Stimulated activated effector memory CD8-positive, alpha-beta T cell treated with anti-CD3 and anti-CD28 coated beads, Interleukin-12 subunit alpha, Interleukin-12 subunit beta, amount 100 ng/mL, for 72 hours (primary cell): ENCODE measurements around the gene CSDE1.
A peak's percentile ranks its signal among the peaks of the same experiment; 100 is the strongest.
"Not testable (repeated sequence)": the region's sequence is repeated elsewhere in the genome, so short reads cannot be mapped to it uniquely, and the experiment has no call there.

Experiments
- ATAC-seq: fragments of 150-1000 bp; cut with Tn5 transposase; 2 replicates; pipeline ENCODE4 v1.10.0; 2021
- DNase-seq, 2 donors: peaks; one replicate each; pipeline ENCODE4 v3.0.0; 2021 to 2022; ENCODE audit warnings: low spot score in 2 of 2
- H3K27ac Mint-ChIP-seq: one replicate; pipeline ENCODE4 v1.8.0; 2022; ENCODE audit warnings: mild to moderate bottlenecking, mixed read lengths
- H3K36me3 Mint-ChIP-seq: one replicate; pipeline ENCODE4 v1.8.0; 2022; ENCODE audit warnings: mild to moderate bottlenecking, mixed read lengths
- H3K4me1 Mint-ChIP-seq: one replicate; pipeline ENCODE4 v1.8.0; 2022; ENCODE audit warnings: mixed read lengths
- H3K4me3 Mint-ChIP-seq: one replicate; pipeline ENCODE4 v1.8.0; 2022; ENCODE audit warnings: mild to moderate bottlenecking, mixed read lengths
- H3K9me3 Mint-ChIP-seq: one replicate; pipeline ENCODE4 v1.8.0; 2022; ENCODE audit warnings: mixed read lengths

Gene CSDE1

DNA sequence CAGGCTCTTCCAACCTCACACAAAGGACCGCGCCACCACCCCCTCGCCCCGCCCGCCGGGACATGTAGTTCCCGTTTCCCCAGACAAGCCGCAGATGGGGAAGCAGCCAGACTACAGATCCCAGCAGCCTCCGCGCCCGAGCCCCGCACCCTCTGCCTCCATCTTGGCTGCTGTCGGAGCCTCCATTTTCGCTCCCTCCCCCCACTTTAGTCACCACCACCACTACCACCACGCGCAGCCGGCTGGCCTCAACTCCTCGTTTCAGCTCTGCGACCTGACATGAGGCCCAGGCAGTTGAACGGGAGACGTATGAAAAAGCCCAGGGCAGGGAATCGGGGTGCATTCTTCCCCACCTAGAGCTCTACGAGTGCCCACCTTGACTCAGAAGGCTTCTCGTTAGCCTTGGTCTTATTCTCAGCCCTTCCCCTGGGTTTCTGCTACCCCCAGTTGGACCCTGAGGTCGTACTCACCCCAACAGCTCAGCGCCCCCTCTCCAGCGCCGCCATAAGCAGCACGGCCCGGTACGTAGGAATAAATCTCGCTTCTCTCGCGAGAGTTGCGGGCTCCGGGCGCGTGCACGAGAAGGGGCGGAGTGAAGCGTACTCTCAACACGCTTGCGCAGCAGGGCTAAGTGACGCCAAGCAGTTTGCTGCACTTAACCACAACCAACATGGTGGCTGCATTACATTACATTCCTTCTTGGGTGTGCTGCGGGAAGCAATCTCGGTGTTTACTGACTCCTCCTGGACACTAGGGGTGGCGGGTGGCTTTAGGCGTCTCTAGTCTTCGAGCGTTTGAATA lies at the start of gene CSDE1:
Gene CSDE1, minus strand, starts transcription at position 530 of the 801 bp plus-strand sequence. CDS start 18,094 bp downstream, outside the sequence.
- peak within 1 kb of the TSS; percentile 100 for H3K27ac Mint-ChIP-seq
- peaks cover 3% of the 10 kb centered on the region for H3K9me3 Mint-ChIP-seq
- peak; percentile 86 for ATAC-seq
- H3K4me3 Mint-ChIP-seq: peak within 1 kb of the TSS; percentile 98
- DNase-seq: peak; percentile 94 to 98
- H3K4me1 Mint-ChIP-seq: peaks cover 50% of the 10 kb centered on the region
- H3K36me3 Mint-ChIP-seq: peaks cover 50% of the 10 kb centered on the region

DNA sequence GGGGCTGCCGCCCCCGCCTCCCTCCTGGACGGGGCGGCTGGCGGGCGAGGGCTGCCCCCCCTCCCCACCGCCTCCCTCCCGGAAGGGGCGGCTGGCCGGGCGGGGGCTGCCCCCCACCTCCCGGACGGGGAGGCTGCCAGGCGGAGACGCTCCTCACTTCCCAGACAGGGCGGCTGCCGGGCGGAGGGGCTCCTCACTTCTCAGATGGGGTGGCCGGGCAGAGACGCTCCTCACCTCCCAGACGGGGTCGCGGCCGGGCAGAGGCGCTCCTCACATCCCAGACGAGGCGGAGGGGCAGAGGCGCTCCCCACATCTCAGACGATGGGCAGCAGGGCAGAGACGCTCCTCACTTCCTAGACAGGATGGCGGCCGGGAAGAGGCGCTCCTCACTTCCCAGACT lies 46.7 kb upstream of the CSDE1 start:
- not testable (repeated sequence) for H3K4me3 Mint-ChIP-seq, ATAC-seq, H3K36me3 Mint-ChIP-seq, H3K9me3 Mint-ChIP-seq, H3K27ac Mint-ChIP-seq, DNase-seq, H3K4me1 Mint-ChIP-seq

DNA sequence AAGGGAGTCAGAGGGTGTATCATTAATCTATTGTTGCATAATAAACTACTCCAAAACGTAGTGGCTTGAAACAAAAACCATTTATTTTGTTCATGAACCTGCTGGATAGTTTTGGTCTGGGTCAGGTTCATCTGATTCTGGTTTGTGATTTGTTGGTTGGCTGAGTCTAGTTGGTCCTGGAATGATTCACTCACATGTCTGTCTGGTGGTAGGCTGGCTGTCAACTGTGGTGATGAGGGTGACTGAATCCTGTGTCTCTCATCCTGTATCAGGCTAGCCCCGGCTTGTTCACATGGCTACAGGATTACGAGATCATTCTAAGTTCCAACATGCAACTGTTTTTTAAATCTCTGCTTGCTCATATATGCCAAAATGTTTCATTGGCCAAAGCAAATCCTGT lies 45.2 kb upstream of the CSDE1 start:
- Mint-ChIP-seq H3K9me3 (no peaks in the 10 kb centered on the region), H3K4me3 (no peak overlapping the region), H3K36me3 (no peaks in the 10 kb centered on the region), H3K27ac (no peak overlapping the region), H3K4me1 (no peaks in the 10 kb centered on the region)
- DNase-seq (no peak), ATAC-seq (peak; percentile 83)

DNA sequence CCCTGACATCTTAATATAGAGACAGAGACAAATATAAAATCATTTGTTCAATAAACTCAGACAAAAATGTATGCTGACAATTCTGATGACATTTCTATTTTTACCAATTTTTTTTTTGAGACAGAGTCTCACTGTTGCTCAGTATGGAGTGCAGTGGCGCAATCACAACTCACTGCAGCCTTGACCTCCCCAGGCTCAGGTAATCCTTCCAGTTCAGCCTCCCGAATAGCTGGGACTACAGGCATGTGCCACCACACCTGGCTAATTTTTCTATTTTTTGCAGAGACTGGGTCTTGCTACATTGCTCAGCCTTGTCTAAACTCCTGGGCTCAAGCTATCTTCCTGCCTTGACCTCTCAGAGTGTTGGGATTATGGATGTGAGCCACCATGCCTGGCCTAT lies 36.3 kb upstream of the CSDE1 start:
- Mint-ChIP-seq H3K4me3 (no peak overlapping the region), H3K36me3 (no peaks in the 10 kb centered on the region), H3K9me3 (no peaks in the 10 kb centered on the region), H3K27ac (no peak overlapping the region), H3K4me1 (no peaks in the 10 kb centered on the region)
- DNase-seq (no peak), ATAC-seq (no peak)

DNA sequence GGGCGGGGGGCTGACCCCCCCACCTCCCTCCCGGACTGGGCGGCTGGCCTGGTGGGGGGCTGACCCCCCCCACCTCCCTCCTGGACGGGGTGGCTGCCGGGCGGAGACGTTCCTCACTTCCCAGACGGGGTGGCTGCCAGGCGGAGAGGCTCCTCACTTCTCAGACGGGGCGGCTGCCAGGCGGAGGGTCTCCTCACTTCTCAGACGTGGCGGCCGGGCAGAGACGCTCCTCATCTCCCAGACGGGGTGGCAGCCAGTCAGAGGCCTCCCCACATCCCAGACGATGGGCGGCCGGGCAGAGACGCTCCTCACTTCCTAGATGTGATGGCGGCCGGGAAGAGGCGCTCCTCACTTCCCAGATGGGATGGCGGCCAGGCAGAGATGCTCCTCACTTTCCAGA lies 32.8 kb upstream of the CSDE1 start:
- ATAC-seq, H3K4me3 Mint-ChIP-seq, H3K4me1 Mint-ChIP-seq, H3K9me3 Mint-ChIP-seq, H3K27ac Mint-ChIP-seq, H3K36me3 Mint-ChIP-seq, DNase-seq: not testable (repeated sequence)

DNA sequence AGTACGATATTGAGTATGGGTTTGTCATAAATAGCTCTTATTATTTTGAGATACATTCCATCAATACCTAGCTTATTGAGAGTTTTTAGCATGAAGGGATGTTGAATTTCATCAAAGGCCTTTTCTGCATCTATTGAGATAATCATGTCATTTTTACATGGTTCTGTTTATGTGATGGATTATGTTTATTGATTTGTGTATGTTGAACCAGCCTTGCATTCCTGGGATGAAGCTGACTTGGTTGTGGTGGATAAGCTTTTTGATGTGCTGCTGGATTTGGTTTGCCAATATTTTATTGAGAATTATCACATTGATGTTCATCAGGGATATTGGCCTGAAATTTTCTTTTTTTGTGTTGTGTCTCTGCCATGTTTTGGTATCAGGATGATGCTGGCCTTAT lies 28.7 kb upstream of the CSDE1 start:
- not testable (repeated sequence) for DNase-seq, H3K4me3 Mint-ChIP-seq, H3K4me1 Mint-ChIP-seq, H3K27ac Mint-ChIP-seq, H3K36me3 Mint-ChIP-seq, H3K9me3 Mint-ChIP-seq, ATAC-seq

DNA sequence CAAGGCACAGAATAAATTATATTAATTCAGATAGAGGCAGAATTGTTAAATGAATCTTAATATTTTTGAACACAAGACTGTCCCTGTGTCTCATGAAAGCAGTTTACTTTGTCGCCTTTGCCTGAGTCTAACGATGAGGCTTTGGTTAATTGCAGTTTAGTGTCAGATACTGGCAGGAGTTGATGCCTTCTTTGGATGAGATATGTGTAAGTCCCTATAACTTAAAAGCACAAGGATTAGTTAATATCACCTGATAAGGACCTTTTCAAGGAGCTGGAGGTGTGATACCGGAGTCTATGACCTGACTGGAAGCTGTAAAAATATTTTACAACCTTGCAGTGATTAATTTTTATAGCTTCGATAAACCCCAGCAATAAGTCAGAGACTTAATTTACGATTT lies 24.7 kb upstream of the CSDE1 start:
- DNase-seq: no peak
- H3K4me3 Mint-ChIP-seq: no peak overlapping the region
- peaks cover 12% of the 10 kb centered on the region for H3K4me1 Mint-ChIP-seq
- ATAC-seq: no peak
- peaks cover 36% of the 10 kb centered on the region for H3K36me3 Mint-ChIP-seq
- H3K9me3 Mint-ChIP-seq: peaks cover 7% of the 10 kb centered on the region
- no peak overlapping the region for H3K27ac Mint-ChIP-seq

DNA sequence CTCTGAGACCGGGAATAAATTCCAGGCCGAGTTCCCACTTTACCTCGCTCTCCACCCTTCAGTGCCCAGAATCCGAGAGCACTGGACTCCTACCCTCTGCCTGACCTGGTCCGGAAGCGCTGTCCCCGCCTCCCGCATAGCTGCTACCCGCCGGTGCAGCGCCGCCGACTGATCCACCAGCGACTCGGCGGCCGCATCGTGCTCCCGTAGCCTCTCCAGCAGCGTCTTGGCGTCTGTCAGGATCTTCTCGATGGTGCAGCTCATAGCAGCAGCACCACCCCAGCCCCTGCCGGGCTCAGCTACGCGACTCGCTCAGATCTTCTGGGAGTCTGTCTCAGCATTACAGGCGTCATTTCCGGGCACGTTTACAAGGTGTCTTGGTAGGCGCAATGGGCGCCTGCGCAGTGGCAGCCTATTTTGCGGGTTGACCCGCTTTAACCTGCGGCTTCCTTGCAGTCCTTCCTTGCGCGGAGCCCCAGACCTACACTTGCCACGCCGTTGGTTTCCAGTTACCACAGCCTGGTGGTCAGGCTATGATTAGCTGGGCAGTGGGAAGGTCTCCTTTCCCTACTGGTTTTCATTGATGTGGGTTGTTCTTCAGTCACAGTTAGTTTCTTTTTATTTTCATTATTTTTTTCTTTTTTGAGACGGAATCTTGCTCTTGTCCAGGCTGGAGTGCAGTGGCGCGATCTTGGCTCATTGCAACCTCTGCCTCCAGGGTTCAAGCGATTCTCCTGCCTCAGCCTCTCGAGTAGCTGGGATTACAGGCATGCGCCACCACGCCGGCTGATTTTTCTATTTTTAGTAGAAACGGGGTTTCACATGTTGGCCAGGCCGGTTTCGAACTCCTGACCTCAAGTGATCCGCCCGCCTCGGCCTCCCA lies 22.8 kb upstream of the CSDE1 start, which contains the start of gene SIKE1:
Gene SIKE1, minus strand, starts transcription at position 342 of the 883 bp plus-strand sequence. Its CDS starts 78 bp downstream, at position 264.
- Mint-ChIP-seq H3K4me1 (peaks cover 12% of the 10 kb centered on the region), H3K4me3 (peak within 1 kb of the TSS; percentile 100), H3K36me3 (peaks cover 55% of the 10 kb centered on the region), H3K9me3 (no peaks in the 10 kb centered on the region), H3K27ac (peak within 1 kb of the TSS; percentile 99)
- ATAC-seq: peak; percentile 99
- DNase-seq: peak; percentile 78 to 96

DNA sequence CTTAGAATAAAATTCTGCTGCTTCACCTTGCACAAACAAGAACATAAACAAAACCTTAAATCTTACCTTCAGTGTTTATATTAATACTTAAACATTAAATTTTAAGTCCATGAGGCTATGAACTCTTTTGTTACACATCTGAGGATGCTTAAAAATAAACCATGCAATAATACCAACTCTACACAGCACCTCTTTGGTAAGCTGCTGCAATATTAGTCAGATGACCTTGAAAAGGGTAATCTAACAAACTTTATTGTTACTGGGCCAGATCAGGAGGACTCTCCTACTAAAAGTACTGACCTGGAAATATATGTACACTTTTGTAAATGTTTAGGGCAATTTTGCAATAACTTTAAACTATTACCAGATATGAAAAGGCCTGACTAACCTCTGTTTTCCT lies 21.9 kb upstream of the CSDE1 start:
- Mint-ChIP-seq H3K36me3 (peaks cover 64% of the 10 kb centered on the region), H3K9me3 (no peaks in the 10 kb centered on the region), H3K4me1 (peaks cover 12% of the 10 kb centered on the region), H3K27ac (peak overlapping the region; percentile 99), H3K4me3 (peak overlapping the region; percentile 100)
- ATAC-seq (no peak), DNase-seq (no peak)

DNA sequence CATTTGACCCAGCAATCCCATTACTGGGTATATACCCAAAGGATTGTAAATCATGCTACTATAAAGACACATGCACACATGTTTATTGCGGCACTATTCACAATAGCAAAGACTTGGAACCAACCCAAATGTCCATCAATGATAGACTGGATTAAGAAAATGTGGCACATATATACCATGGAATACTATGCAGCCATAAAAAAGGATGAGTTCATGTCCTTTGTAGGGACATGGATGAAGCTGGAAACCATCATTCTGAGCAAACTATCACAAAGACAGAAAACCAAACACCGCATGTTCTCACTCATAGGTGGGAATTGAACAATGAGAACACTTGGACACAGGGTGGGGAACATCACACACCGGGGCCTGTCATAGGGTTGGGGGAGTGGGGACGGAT lies 18.9 kb upstream of the CSDE1 start:
- H3K27ac Mint-ChIP-seq, H3K9me3 Mint-ChIP-seq, ATAC-seq, H3K4me3 Mint-ChIP-seq, DNase-seq: not testable (repeated sequence)
- peaks cover 12% of the 10 kb centered on the region for H3K4me1 Mint-ChIP-seq
- H3K36me3 Mint-ChIP-seq: peaks cover 94% of the 10 kb centered on the region

DNA sequence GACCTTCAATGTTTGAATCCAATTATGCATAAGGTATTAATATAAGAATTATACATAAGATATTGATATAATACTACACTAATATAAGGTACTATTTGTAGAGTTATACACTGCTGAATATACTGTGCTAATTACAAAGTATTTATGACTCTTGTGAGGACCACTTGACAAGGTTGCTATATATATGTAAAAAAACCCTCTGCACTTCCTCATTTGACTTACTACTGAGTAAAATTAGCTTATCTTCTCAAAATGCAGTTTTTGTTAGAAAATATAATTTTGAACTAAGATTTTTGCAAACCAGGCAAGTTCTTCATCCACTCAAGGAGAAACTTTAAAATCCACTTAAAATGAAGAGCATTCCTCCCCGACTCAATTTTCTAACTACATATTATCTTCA lies 14.2 kb upstream of the CSDE1 start:
- no peak for DNase-seq
- no peaks in the 10 kb centered on the region for H3K4me1 Mint-ChIP-seq
- H3K9me3 Mint-ChIP-seq: no peaks in the 10 kb centered on the region
- no peak overlapping the region for H3K27ac Mint-ChIP-seq
- ATAC-seq: no peak
- no peak overlapping the region for H3K4me3 Mint-ChIP-seq
- peaks cover 84% of the 10 kb centered on the region for H3K36me3 Mint-ChIP-seq

DNA sequence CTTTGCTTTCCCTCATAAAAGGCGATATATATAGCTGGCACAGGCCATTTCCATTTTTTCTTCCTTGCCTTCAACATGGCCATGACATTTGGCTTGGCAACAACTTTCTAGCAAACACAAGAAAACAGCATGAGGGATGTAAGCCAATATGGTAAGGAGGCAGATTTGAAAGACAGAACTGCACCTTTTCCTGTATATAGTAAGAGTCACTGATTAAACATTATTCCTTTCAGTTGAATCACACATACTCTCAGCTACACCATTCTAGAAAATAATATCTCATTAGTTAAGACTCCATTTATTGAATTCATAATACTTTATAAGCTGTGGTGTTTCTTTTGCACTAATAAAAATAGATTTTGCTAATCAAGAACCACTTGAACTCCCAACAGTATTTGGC lies 13.2 kb upstream of the CSDE1 start:
- no peak overlapping the region for H3K4me3 Mint-ChIP-seq
- H3K36me3 Mint-ChIP-seq: peaks cover 74% of the 10 kb centered on the region
- DNase-seq (no peak), ATAC-seq (no peak)
- no peaks in the 10 kb centered on the region for H3K9me3 Mint-ChIP-seq
- H3K27ac Mint-ChIP-seq: no peak overlapping the region
- H3K4me1 Mint-ChIP-seq: no peaks in the 10 kb centered on the region

DNA sequence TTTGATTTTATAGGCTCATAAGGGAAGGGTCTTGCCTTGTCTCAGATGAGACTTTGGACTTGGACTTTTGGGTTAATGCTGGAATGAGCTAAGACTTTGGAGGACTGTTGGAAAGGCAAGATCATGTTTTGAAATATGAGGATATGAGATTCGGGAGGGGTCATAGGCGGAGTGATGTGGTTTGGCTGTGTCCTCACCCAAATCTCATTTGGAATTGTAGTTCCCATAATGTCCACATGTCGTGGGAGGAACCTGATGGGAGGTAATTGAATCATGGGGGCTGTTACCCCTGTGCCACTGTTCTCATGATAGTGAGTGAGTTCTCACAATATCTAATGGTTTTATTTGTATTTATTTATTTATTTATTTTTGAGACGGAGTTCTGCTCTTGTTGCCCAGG lies 6.9 kb upstream of the CSDE1 start:
- DNase-seq: no peak
- peaks cover 5% of the 10 kb centered on the region for H3K9me3 Mint-ChIP-seq

DNA sequence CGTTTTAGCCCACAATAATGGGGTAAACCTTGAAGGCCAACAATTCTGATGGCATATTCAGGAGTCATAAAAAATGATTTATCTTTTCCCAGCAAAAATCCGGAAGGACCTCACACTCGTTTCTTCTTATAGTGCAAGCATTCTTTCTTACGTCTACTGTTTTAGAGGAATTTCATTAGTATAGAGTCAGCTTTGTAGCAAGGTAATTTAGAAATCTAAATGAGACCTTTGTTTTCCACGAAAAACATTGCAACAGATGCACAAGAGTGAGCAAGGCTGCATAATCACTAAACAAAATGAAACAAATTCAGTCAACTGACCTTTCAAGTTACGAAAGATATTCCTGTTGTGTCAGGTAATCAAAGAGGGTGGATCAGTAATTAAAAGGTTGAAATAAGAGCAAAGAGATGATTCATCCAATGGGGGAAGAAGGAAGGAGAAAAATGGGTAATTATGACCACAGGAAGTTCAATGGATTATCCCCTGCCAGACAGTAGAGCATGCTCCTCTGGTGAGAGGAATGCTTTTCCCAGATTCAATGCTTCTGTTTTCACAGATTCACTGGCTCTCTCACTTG lies 560 bp upstream of the CSDE1 start:
- H3K9me3 Mint-ChIP-seq: peaks cover 7% of the 10 kb centered on the region
- H3K4me1 Mint-ChIP-seq: peaks cover 44% of the 10 kb centered on the region
- DNase-seq (no peak), ATAC-seq (no peak)
- peaks cover 49% of the 10 kb centered on the region for H3K36me3 Mint-ChIP-seq
- peak overlapping the region; percentile 100 for H3K27ac Mint-ChIP-seq
- H3K4me3 Mint-ChIP-seq: peak overlapping the region; percentile 98

More for the DNA sequence above, 6.9 kb upstream of the CSDE1 start:
- ATAC-seq: no peak
- H3K27ac Mint-ChIP-seq: no peak overlapping the region
- H3K4me1 Mint-ChIP-seq: no peaks in the 10 kb centered on the region
- H3K4me3 Mint-ChIP-seq: no peak overlapping the region
- H3K36me3 Mint-ChIP-seq: peaks cover 17% of the 10 kb centered on the region

DNA sequence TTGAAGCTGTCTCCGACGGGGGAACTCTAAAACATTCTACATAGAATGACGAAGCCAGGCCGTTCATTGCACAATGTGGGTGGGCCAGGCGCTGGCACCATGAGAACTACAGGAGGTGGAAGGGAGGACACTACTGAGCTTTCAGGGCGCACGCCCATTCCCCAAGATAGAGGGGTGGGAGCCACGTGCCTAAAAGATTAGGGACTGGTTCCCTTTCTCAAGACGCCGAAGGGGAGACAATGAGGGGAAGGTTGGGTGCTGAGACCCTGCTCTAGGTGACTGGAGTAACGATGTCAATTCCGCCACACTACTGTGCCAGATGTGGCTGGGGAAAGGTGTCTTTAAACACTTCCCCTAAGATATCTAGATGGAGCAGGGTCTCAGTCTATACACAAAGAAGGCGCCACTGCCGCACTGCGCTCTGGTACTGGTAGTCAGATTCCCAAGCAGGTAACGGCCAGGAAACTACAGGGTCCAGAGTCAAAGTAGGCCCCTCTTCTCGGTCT lies 782 bp downstream of the CSDE1 start:
- peak overlapping the region; percentile 98 for H3K4me3 Mint-ChIP-seq
- peaks cover 56% of the 10 kb centered on the region for H3K36me3 Mint-ChIP-seq
- peaks cover 3% of the 10 kb centered on the region for H3K9me3 Mint-ChIP-seq
- ATAC-seq: no peak
- peaks cover 56% of the 10 kb centered on the region for H3K4me1 Mint-ChIP-seq
- no peak for DNase-seq
- H3K27ac Mint-ChIP-seq: peak overlapping the region; percentile 100
